WTC11 (cell line): ENCODE results near the gene ACOXL. TPM values are rescaled to one million over a fixed set of nuclear protein-coding genes. Genes with fewer than 3 reads are reported as not detected.

ENCODE experiments used
- ATAC-seq: fragments of 200-7000 bp; cut with Tn5 transposase; 2 replicates; pipeline ENCODE4 v1.10.0; 2021; ENCODE audit warnings: mild to moderate bottlenecking, moderate library complexity
- CTCF ChIA-PET: fragments of 300-600 bp; sonication (Branson Sonifier 250); formaldehyde crosslinking; loops from one replicate; lab custom pipeline; 2021; ENCODE audit warnings: antibody characterized with exemption; lab: Charles Lee
- POLR2A ChIA-PET: fragments of 350-600 bp; sonication (Branson Sonifier 250); formaldehyde crosslinking; loops from one replicate; lab custom pipeline; 2021; ENCODE audit warnings: antibody characterized with exemption; lab: Charles Lee
- DNase-seq: peaks from one replicate; pipeline ENCODE4 v3.0.0; 2021; ENCODE audit warnings: low spot score
- H3K27ac Mint-ChIP-seq: 2 replicates; pipeline ENCODE4 v1.8.0; 2021; ENCODE audit warnings: mixed read lengths
- H3K27me3 Mint-ChIP-seq: 2 replicates; pipeline ENCODE4 v1.8.0; 2021; ENCODE audit warnings: low read depth, mild to moderate bottlenecking, moderate library complexity, mixed read lengths
- H3K36me3 Mint-ChIP-seq: 2 replicates; pipeline ENCODE4 v1.8.0; 2021; ENCODE audit warnings: mixed read lengths
- H3K4me1 Mint-ChIP-seq: 2 replicates; pipeline ENCODE4 v1.8.0; 2022; ENCODE audit warnings: mixed read lengths
- H3K4me3 Mint-ChIP-seq: 2 replicates; pipeline ENCODE4 v1.8.0; 2021; ENCODE audit warnings: mild to moderate bottlenecking, moderate library complexity, mixed read lengths
- H3K9me3 Mint-ChIP-seq: 2 replicates; pipeline ENCODE4 v1.8.0; 2021; ENCODE audit warnings: mixed read lengths
- AFF4 ChIP-seq: sonication (generic); formaldehyde crosslinking; IDR thresholded peaks from 2 replicates; pipeline ENCODE4 v1.8.1; 2023; ENCODE audit warnings: mild to moderate bottlenecking, missing genetic modification reagents, borderline replicate concordance
- CTCF ChIP-seq: fragments of 200-600 bp; IDR thresholded peaks from 2 replicates; pipeline ENCODE4 v1.8.0; 2022; ENCODE audit warnings: antibody characterized with exemption
- E2F1 ChIP-seq: sonication (generic); formaldehyde crosslinking; IDR thresholded peaks from 2 replicates; pipeline ENCODE4 v1.8.0; 2022; ENCODE audit warnings: mild to moderate bottlenecking, missing genetic modification reagents
- E2F4 ChIP-seq: sonication (generic); formaldehyde crosslinking; IDR thresholded peaks from 2 replicates; pipeline ENCODE4 v1.8.1; 2022; ENCODE audit warnings: low read depth, mild to moderate bottlenecking, moderate library complexity, missing genetic modification reagents, borderline replicate concordance
- ETV6 ChIP-seq: sonication (generic); formaldehyde crosslinking; IDR thresholded peaks from 2 replicates; pipeline ENCODE4 v1.8.1; 2022; ENCODE audit warnings: mild to moderate bottlenecking, missing genetic modification reagents
- FOXP1 ChIP-seq: sonication (generic); formaldehyde crosslinking; IDR thresholded peaks from 2 replicates; pipeline ENCODE4 v1.8.0; 2022; ENCODE audit warnings: missing genetic modification reagents, mild to moderate bottlenecking, moderate library complexity, borderline replicate concordance
- GABPB1 ChIP-seq: sonication (generic); formaldehyde crosslinking; IDR thresholded peaks from 2 replicates; pipeline ENCODE4 v1.8.1; 2023; ENCODE audit warnings: mild to moderate bottlenecking, missing genetic modification reagents
- GRHL2 ChIP-seq: fragments of 250-450 bp; sonication (Bioruptor Pico); IDR thresholded peaks from 2 replicates; pipeline ENCODE4 v1.8.0; 2022; ENCODE audit warnings: mild to moderate bottlenecking, moderate library complexity; ENCODE audit not compliant: insufficient replicate concordance, severe bottlenecking
- IRF1 ChIP-seq: sonication (generic); formaldehyde crosslinking; IDR thresholded peaks from 2 replicates; pipeline ENCODE4 v1.8.0; 2023; ENCODE audit warnings: missing genetic modification reagents
- NFE2L1 ChIP-seq: sonication (generic); formaldehyde crosslinking; IDR thresholded peaks from 2 replicates; pipeline ENCODE4 v1.8.1; 2023; ENCODE audit warnings: missing genetic modification reagents
- RELA ChIP-seq: sonication (generic); formaldehyde crosslinking; IDR thresholded peaks from 2 replicates; pipeline ENCODE4 v1.8.1; 2022; ENCODE audit warnings: missing genetic modification reagents, mild to moderate bottlenecking, borderline replicate concordance
- SOX15 ChIP-seq: fragments of 250-450 bp; sonication (Bioruptor Pico); IDR thresholded peaks from 2 replicates; pipeline ENCODE4 v1.9.0; 2021; ENCODE audit warnings: mild to moderate bottlenecking
- SP1 ChIP-seq: sonication (generic); formaldehyde crosslinking; conservative IDR thresholded peaks from 2 replicates; pipeline ENCODE4 v1.8.1; 2022; ENCODE audit warnings: missing genetic modification reagents
- TCF7 ChIP-seq: sonication (generic); formaldehyde crosslinking; IDR thresholded peaks from 2 replicates; pipeline ENCODE4 v1.8.0; 2022; ENCODE audit warnings: mild to moderate bottlenecking, low read depth, missing genetic modification reagents, moderate library complexity
- TEAD1 ChIP-seq: sonication (generic); formaldehyde crosslinking; IDR thresholded peaks from 2 replicates; pipeline ENCODE4 v1.8.0; 2022; ENCODE audit warnings: mild to moderate bottlenecking, missing genetic modification reagents
- USF2 ChIP-seq: sonication (generic); formaldehyde crosslinking; IDR thresholded peaks from 2 replicates; pipeline ENCODE4 v1.8.1; 2023; ENCODE audit warnings: mild to moderate bottlenecking, missing genetic modification reagents, moderate library complexity
- ZBTB21 ChIP-seq: sonication (generic); formaldehyde crosslinking; IDR thresholded peaks from 2 replicates; pipeline ENCODE4 v1.8.1; 2023; ENCODE audit warnings: mild to moderate bottlenecking, missing genetic modification reagents, borderline replicate concordance
- ZNF232 ChIP-seq: sonication (generic); formaldehyde crosslinking; IDR thresholded peaks from 2 replicates; pipeline ENCODE4 v1.8.0; 2022; ENCODE audit warnings: mild to moderate bottlenecking, missing genetic modification reagents
- ZNF263 ChIP-seq: sonication (generic); formaldehyde crosslinking; IDR thresholded peaks from 2 replicates; pipeline ENCODE4 v1.8.1; 2022; ENCODE audit warnings: low read depth, mild to moderate bottlenecking, moderate library complexity, missing genetic modification reagents
- ZNF423 ChIP-seq: fragments of 250-450 bp; sonication (Bioruptor Pico); IDR thresholded peaks from 2 replicates; pipeline ENCODE4 v2.1.2; 2022; ENCODE audit warnings: mild to moderate bottlenecking, moderate library complexity
- total RNA-seq: library from RNA; stranded (reverse); gene quantifications from 3 replicates; pipeline ENCODE4 v1.2.3, GENCODE V29; 2021
- TF ChIP-seq, protein P1 (sequence below): sonication (generic); formaldehyde crosslinking; IDR thresholded peaks from 2 replicates; pipeline ENCODE4 v1.8.1; 2023; ENCODE audit warnings: mild to moderate bottlenecking, moderate library complexity, missing genetic modification reagents

Gene ACOXL
- total RNA-seq, 1 experiment from 2014 or later: 14.9 TPM

GRCh38 chr2:111101592-111101991, 369.2 kb downstream of the ACOXL start:
- no peak for DNase-seq
- ChIA-PET POLR2A (no interaction called here), CTCF (interaction anchor here (0.7 to 1.1 kb wide), 2 partner anchors 32 to 225 kb away, joined by 3 to 4 read pairs; no protein-coding TSS in a partner anchor)
- H3K4me3 Mint-ChIP-seq: no peak overlapping the region
- ATAC-seq: no peak
- no peak for TF ChIP-seq ZNF232 (CRISPR knock-in tag)
- TF ChIP-seq SP1 (CRISPR knock-in tag): no peak
- TF ChIP-seq FOXP1 (CRISPR knock-in tag): no peak
- no peak for TF ChIP-seq ZNF263 (CRISPR knock-in tag)
- no peak for TF ChIP-seq TEAD1
- no peak for TF ChIP-seq SOX15
- TF ChIP-seq E2F1 (CRISPR knock-in tag): no peak
- TF ChIP-seq ETV6 (CRISPR knock-in tag): no peak
- H3K27me3 Mint-ChIP-seq: no peaks in the 10 kb centered on the region
- peaks cover 7% of the 10 kb centered on the region; the same call in 1 of the 2 replicates for H3K4me1 Mint-ChIP-seq
- H3K9me3 Mint-ChIP-seq: no peaks in the 10 kb centered on the region
- no peak overlapping the region for H3K27ac Mint-ChIP-seq
- no peaks in the 10 kb centered on the region for H3K36me3 Mint-ChIP-seq

- no peaks in the 10 kb centered on the region for H3K36me3 Mint-ChIP-seq
- TF ChIP-seq GRHL2 (CRISPR knock-in tag): no peak
- TF ChIP-seq E2F4: no peak
- TF ChIP-seq ZBTB21 (CRISPR knock-in tag): no peak
- no peak for TF ChIP-seq GABPB1 (CRISPR knock-in tag)
- TF ChIP-seq ZNF423: no peak
- TF ChIP-seq, protein P1, sequence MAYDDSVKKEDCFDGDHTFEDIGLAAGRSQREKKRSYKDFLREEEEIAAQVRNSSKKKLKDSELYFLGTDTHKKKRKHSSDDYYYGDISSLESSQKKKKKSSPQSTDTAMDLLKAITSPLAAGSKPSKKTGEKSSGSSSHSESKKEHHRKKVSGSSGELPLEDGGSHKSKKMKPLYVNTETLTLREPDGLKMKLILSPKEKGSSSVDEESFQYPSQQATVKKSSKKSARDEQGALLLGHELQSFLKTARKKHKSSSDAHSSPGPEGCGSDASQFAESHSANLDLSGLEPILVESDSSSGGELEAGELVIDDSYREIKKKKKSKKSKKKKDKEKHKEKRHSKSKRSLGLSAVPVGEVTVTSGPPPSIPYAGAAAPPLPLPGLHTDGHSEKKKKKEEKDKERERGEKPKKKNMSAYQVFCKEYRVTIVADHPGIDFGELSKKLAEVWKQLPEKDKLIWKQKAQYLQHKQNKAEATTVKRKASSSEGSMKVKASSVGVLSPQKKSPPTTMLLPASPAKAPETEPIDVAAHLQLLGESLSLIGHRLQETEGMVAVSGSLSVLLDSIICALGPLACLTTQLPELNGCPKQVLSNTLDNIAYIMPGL: no peak
- TF ChIP-seq USF2: no peak
- no peak for TF ChIP-seq RELA (CRISPR knock-in tag)
- TF ChIP-seq CTCF: no peak
- no peak for TF ChIP-seq TCF7 (CRISPR knock-in tag)
- no peak for TF ChIP-seq IRF1 (CRISPR knock-in tag)
- no peak for TF ChIP-seq NFE2L1 (CRISPR knock-in tag)
- TF ChIP-seq AFF4 (CRISPR knock-in tag): no peak
- H3K4me1 Mint-ChIP-seq: peaks cover 7% of the 10 kb centered on the region; the same call in 1 of the 2 replicates
- DNase-seq: no peak
- no peaks in the 10 kb centered on the region for H3K27me3 Mint-ChIP-seq
- H3K9me3 Mint-ChIP-seq: no peaks in the 10 kb centered on the region
- no peak overlapping the region for H3K27ac Mint-ChIP-seq
- POLR2A ChIA-PET: no interaction called here
- H3K4me3 Mint-ChIP-seq: no peak overlapping the region
- ATAC-seq: no peak
- CTCF ChIA-PET: interaction anchor here (0.7 to 1.1 kb wide), 2 partner anchors 33 to 225 kb away, joined by 3 to 4 read pairs; no protein-coding TSS in a partner anchor
Measured at GRCh38 chr2:111102216-111102615, 369.8 kb downstream of the ACOXL start.
